Measurements from ENCODE around the gene CSNK1D.

DNA sequence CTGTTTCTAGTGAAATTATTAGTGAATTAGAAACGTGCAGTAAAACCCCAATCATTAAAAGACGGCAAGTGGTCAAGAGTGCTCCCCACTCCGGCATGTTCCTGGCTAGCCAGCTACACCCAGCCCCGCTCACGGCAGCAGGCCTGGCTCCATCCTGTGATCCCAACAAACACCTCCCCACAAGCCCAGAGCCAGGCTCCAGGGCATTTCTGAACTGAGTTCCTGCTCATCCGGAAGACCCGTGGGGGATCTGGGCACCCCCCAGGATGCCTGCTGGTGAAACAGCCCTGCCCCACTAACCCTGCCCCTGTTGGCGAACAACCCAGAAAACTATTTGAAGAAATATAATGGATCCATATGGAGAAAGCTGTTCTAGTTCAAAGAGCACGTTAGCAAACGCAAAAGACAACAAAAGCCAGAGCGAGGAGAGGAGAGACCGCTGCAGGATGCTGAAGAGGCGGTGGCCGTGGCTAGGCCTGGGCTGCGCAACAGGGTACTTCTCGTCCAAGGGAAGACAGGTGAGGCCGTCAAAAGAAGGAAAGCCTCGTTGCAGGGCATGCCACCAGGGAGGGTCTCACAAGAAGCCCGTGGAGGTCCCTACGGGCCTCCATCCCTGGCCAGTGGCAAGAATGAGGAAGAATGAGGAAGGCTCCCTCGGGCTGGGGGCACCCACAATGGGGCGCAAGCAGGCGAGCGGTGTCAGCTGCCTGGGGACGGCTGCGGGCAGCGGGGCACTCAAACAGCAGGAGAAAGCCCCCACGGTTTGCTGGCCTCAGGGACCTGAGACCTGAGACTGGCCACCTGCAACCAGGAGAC lies 25.4 kb downstream of the CSNK1D start:
- TF ChIP-seq POLR2AphosphoS5 (IDR thresholded peaks at IDR 0.05) (no peak), EP300 (conservative IDR thresholded peaks at IDR 0.05; ENCODE audit: poor library complexity, severe bottlenecking) (no peak)
- TF ChIP-seq, protein P1, sequence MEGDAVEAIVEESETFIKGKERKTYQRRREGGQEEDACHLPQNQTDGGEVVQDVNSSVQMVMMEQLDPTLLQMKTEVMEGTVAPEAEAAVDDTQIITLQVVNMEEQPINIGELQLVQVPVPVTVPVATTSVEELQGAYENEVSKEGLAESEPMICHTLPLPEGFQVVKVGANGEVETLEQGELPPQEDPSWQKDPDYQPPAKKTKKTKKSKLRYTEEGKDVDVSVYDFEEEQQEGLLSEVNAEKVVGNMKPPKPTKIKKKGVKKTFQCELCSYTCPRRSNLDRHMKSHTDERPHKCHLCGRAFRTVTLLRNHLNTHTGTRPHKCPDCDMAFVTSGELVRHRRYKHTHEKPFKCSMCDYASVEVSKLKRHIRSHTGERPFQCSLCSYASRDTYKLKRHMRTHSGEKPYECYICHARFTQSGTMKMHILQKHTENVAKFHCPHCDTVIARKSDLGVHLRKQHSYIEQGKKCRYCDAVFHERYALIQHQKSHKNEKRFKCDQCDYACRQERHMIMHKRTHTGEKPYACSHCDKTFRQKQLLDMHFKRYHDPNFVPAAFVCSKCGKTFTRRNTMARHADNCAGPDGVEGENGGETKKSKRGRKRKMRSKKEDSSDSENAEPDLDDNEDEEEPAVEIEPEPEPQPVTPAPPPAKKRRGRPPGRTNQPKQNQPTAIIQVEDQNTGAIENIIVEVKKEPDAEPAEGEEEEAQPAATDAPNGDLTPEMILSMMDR (IDR thresholded peaks at IDR 0.05; ENCODE audit: poor library complexity, severe bottlenecking), result no peak

Measured in neural cell (in vitro differentiated cells).